Measurements from ENCODE around the gene TRAF1. TPM values are rescaled to one million over a fixed set of nuclear protein-coding genes. Genes with fewer than 3 reads are reported as not detected.
A peak's percentile ranks its signal among the peaks of the same experiment; 100 is the strongest.

TRAF1 gene
- total and polyA plus RNA-seq, 2 of the 13 experiments (the other 11 are each of a cell fraction or from before 2014, with no cell fraction given): 0.44 to 1.0 TPM

DNA sequence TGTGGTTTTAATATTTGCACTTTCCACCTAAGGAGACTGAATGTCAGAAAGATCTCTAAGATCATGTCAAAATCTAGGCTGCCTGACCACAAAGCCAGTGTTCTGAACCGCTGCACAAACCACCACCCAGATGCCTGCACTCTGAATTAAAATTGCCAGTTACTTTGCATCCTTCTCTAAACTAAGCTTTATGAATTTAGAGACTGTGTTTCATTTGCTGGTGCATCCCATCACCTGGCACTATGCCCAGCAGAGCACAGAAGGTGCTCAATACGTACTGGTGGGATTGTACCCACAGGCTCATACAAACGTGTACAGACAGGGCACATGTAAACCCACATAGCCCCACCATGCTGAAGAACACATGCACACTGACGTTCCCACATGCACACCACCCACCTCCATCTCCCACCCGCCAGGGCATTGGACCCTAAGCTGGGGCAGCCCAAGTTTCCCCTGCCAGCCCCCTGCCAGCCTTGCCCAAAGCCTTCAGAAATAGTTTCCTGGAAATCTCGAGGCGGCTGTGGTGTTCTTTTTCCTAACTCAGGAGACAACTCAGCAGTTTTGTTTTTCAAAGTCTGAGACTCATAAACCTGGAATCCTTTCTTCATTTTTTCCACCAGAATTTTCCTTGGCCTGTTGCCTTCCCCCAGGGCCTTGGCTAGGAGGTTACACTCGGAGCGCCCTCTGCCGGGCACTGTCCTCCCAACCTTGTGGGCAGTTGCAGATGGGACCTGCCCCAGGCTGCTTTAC is 9.6 kb upstream of the TRAF1 start (continued):
- TF ChIP-seq ZNF678 (CRISPR knock-in tag; IDR thresholded peaks at IDR 0.05) (no peak), ATRX (CRISPR knock-in tag; IDR thresholded peaks at IDR 0.05; ENCODE audit: borderline replicate concordance) (no peak), YEATS2 (CRISPR knock-in tag; IDR thresholded peaks at IDR 0.05; ENCODE audit: borderline replicate concordance) (no peak), SPEN (CRISPR knock-in tag; IDR thresholded peaks at IDR 0.05; ENCODE audit: low read depth) (no peak), ZNF382 (CRISPR knock-in tag; IDR thresholded peaks at IDR 0.05; ENCODE audit: borderline replicate concordance) (no peak), BORCS8-MEF2B (CRISPR knock-in tag; IDR thresholded peaks at IDR 0.05) (no peak), EZH2 (conservative IDR thresholded peaks at IDR 0.05; ENCODE audit: low read depth, low read length) (no peak), ELF3 (CRISPR knock-in tag; IDR thresholded peaks at IDR 0.05) (0 out of 2 replicates have a peak, but pooled peaks have one; percentile 14), ZNF883 (CRISPR knock-in tag; IDR thresholded peaks at IDR 0.05; ENCODE audit: not compliant biosample characterization) (no peak), SMARCE1 (IDR thresholded peaks at IDR 0.05; ENCODE audit: borderline replicate concordance) (no peak), ZFYVE20 (CRISPR knock-in tag; IDR thresholded peaks at IDR 0.05; ENCODE audit: borderline replicate concordance, low read depth) (no peak)
- TF ChIP-seq, protein P1, sequence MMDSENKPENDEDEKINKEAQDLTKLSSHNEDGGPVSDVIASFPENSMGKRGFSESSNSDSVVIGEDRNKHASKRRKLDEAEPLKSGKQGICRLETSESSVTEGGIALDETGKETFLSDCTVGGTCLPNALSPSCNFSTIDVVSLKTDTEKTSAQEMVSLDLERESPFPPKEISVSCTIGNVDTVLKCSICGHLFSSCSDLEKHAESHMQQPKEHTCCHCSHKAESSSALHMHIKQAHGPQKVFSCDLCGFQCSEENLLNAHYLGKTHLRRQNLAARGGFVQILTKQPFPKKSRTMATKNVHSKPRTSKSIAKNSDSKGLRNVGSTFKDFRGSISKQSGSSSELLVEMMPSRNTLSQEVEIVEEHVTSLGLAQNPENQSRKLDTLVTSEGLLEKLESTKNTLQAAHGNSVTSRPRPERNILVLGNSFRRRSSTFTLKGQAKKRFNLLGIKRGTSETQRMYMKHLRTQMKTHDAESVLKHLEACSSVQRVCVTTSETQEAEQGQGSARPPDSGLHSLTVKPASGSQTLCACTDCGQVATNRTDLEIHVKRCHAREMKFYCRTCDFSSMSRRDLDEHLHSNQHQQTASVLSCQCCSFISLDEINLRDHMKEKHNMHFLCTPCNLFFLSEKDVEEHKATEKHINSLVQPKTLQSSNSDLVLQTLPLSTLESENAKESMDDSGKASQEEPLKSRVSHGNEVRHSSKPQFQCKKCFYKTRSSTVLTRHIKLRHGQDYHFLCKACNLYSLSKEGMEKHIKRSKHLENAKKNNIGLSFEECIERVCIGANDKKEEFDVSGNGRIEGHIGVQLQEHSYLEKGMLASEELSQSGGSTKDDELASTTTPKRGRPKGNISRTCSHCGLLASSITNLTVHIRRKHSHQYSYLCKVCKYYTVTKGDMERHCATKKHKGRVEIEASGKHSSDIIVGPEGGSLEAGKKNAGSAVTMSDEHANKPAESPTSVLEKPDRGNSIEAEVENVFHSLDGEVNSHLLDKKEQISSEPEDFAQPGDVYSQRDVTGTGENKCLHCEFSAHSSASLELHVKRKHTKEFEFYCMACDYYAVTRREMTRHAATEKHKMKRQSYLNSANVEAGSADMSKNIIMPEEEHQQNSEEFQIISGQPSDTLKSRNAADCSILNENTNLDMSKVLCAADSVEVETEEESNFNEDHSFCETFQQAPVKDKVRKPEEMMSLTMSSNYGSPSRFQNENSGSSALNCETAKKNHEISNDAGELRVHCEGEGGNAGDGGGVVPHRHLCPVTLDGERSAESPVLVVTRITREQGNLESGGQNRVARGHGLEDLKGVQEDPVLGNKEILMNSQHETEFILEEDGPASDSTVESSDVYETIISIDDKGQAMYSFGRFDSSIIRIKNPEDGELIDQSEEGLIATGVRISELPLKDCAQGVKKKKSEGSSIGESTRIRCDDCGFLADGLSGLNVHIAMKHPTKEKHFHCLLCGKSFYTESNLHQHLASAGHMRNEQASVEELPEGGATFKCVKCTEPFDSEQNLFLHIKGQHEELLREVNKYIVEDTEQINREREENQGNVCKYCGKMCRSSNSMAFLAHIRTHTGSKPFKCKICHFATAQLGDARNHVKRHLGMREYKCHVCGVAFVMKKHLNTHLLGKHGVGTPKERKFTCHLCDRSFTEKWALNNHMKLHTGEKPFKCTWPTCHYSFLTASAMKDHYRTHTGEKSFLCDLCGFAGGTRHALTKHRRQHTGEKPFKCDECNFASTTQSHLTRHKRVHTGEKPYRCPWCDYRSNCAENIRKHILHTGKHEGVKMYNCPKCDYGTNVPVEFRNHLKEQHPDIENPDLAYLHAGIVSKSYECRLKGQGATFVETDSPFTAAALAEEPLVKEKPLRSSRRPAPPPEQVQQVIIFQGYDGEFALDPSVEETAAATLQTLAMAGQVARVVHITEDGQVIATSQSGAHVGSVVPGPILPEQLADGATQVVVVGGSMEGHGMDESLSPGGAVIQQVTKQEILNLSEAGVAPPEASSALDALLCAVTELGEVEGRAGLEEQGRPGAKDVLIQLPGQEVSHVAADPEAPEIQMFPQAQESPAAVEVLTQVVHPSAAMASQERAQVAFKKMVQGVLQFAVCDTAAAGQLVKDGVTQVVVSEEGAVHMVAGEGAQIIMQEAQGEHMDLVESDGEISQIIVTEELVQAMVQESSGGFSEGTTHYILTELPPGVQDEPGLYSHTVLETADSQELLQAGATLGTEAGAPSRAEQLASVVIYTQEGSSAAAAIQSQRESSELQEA (CRISPR knock-in tag; IDR thresholded peaks at IDR 0.05; ENCODE audit: not compliant biosample characterization): no peak
- TF ChIP-seq, protein P2, sequence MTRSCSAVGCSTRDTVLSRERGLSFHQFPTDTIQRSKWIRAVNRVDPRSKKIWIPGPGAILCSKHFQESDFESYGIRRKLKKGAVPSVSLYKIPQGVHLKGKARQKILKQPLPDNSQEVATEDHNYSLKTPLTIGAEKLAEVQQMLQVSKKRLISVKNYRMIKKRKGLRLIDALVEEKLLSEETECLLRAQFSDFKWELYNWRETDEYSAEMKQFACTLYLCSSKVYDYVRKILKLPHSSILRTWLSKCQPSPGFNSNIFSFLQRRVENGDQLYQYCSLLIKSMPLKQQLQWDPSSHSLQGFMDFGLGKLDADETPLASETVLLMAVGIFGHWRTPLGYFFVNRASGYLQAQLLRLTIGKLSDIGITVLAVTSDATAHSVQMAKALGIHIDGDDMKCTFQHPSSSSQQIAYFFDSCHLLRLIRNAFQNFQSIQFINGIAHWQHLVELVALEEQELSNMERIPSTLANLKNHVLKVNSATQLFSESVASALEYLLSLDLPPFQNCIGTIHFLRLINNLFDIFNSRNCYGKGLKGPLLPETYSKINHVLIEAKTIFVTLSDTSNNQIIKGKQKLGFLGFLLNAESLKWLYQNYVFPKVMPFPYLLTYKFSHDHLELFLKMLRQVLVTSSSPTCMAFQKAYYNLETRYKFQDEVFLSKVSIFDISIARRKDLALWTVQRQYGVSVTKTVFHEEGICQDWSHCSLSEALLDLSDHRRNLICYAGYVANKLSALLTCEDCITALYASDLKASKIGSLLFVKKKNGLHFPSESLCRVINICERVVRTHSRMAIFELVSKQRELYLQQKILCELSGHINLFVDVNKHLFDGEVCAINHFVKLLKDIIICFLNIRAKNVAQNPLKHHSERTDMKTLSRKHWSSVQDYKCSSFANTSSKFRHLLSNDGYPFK (CRISPR knock-in tag; IDR thresholded peaks at IDR 0.05; ENCODE audit: borderline replicate concordance): no peak
- TF ChIP-seq, protein P3, sequence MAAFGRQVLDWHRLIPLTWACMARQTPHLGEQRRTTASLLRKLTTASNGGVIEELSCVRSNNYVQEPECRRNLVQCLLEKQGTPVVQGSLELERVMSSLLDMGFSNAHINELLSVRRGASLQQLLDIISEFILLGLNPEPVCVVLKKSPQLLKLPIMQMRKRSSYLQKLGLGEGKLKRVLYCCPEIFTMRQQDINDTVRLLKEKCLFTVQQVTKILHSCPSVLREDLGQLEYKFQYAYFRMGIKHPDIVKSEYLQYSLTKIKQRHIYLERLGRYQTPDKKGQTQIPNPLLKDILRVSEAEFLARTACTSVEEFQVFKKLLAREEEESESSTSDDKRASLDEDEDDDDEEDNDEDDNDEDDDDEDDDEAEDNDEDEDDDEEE (CRISPR knock-in tag; IDR thresholded peaks at IDR 0.05): no peak
- TF ChIP-seq, protein P4, sequence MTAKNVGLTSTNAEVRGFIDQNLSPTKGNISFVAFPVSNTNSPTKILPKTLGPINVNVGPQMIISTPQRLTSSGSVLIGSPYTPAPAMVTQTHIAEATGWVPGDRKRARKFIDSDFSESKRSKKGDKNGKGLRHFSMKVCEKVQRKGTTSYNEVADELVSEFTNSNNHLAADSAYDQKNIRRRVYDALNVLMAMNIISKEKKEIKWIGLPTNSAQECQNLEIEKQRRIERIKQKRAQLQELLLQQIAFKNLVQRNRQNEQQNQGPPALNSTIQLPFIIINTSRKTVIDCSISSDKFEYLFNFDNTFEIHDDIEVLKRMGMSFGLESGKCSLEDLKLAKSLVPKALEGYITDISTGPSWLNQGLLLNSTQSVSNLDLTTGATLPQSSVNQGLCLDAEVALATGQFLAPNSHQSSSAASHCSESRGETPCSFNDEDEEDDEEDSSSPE (CRISPR knock-in tag; IDR thresholded peaks at IDR 0.05): no peak

All from HepG2 (cell line).